Stimulated activated CD4-positive, alpha-beta T cell treated with anti-CD3 and anti-CD28 coated beads, TNF-alpha, amount 100 ng/mL, for 4 hours (primary cell): ENCODE measurements around the gene ACHE.

Experiments used
- DNase-seq, 3 experiments: peaks; one replicate each; pipeline ENCODE4 v3.0.0-alpha.2; 2020; ENCODE audit warnings: low read depth in 3 of 3

The ACHE gene

DNA sequence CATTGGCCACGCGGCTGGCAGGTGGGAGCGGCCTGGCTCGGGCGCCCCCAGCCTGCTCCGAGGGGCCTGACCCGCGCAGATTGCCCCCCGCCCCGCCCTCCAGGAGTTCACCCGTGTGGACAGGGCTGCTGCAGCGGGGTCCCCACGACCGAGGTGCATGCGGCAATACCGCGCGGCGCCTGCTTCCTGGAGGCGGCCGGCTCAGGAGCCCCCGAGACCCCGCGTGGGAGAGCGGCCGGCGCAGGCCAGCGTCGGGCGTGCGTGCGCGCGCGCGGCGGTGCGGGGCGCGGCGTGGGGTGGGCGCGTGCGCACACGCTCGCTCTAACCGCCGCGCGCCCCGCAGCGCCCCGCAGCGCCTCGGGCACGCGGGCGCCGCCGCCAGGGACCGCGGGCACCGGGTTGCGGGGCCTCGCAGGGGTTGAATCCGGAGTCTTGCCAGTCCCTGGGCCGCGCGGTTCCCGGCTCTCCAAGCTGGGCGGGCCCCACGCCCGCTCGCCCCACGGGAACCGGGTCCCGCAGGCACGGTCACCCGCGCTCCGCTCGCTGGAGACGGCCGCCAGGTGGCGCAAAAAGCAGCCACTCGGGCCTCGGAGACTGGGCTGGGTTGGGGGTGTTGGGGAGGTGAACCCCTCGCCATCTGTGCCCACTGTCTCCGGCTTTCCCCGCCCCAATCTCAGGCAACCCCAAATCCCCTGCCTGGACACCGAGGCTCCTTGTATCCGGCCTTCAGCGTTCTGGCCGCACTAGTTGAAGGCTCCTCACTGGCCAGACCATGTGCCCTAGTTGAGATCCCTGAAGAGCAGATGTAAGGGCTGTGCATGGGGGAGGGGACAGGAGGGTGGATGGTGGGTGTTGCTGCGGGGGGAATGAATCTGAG is 1.3 kb upstream of the ACHE start:
- no peak for DNase-seq

DNA sequence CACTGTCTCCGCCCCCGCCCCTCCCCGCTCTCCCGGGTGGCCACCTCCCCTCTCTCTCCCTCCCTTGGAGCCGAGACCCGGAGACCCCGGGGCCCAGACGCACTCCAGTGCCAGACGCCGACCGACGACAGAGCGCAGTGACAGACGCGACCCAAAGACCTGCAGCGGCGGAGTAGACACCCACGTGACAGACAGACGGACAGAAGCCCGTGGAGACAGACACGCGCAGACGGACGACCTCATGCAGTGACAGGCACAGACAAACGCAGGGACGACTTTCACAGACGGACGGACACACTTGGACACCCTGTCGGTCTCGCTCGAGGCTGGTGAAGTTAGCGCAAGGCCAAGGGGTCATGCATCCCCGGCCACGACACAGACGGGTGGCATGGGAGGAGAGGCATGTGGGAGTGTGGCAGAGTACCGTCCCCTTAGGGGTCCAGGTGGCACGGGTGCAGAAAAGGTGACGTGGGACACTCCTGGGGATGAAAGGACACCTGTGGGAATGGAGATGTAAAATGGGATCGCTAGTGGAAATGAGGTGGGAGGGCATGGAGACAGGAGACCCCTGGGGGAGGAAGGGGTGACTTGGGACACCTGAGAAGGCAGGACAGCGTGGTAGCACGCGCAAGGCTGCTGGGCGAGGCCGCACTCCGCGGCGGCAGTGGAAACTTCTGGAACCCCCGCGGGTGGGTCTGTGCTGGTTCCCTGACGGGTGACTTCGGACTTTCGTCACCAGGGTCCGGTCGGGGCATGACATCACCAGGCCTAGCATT is 456 bp upstream of the ACHE start:
- DNase-seq, result no peak

DNA sequence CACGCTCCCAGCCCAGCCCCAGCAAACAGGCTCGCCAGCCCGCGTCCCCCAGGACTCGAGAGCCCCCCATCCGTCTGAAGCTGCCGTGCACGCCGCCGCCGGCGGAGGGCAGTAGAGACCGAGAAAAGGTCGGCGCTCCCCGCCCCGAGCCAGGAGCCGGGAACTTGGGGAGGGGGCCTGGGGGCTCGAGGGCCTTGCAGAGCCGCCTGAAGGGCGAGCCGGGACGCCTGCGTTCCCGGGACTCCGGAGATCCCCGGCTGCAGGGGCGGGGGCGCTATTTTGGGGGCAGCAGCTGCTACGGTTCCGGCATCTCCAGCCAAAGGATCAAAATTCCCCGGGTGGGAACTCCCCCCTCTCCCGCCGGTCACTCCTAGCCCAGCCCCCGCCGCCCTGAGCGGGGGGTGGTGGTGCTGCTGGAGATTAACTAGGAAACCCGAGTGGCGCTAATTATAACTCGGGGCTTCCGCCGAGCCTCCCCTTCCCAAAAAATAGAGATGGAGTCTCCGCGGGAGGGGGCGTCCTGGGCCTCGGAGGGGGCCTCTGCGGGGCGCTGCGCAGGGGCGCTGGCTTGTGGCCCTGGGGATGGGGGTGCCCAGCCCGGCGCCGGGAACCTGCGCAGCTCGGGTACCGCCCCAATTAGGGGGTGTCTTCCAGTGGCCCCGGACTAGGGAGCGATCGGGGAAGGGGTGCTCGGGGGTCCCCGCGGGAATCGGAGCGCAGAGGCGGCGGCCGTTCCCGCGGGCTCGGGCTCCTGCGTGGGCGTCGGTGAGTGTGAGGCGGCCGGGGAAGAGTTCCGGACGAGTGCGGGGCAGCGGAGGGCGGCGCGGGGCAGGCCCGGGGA is 608 bp downstream of the ACHE start:
- peak in 1 of 3 experiments; percentile 39 for DNase-seq

DNA sequence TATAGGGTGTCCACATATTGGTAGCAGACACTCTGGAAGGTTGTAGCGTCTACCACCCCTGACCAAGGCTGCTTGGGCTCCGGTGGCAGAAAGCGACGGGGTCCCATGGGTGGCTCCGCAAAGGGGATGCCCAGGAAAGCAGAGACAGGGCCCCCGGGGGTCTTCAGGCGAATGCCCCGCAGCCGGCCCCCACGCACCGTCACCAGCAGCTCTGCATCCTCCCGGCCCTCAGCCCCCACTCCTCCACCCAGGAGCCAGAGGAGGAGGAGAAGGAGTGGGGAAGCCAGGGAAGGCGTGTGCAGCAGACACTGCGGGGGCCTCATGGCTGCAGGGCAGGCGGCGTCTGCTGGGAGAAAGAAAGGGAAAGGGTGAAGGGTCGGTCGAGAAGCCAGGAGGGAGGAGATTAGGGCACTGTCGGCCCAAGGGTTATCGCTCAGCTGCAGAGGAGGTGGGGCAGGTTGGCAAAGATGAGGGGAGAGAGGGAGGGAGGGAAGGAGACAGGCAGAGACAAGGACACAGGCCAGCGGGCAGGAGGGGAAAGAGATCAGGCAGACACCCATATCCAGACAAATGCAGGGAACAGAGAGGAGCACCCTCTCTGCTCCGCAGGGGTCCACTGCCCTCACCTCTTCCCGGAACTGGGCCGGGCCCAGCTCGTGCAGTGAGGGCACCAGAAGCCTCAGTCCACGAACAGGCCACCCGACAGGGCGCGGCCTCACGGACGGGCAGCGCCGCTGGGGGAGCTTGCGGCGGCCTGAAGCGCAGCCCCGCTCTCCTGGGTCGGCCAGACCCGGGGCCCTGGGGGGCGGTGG is 1.6 kb downstream of the ACHE start:
- no peak for DNase-seq

DNA sequence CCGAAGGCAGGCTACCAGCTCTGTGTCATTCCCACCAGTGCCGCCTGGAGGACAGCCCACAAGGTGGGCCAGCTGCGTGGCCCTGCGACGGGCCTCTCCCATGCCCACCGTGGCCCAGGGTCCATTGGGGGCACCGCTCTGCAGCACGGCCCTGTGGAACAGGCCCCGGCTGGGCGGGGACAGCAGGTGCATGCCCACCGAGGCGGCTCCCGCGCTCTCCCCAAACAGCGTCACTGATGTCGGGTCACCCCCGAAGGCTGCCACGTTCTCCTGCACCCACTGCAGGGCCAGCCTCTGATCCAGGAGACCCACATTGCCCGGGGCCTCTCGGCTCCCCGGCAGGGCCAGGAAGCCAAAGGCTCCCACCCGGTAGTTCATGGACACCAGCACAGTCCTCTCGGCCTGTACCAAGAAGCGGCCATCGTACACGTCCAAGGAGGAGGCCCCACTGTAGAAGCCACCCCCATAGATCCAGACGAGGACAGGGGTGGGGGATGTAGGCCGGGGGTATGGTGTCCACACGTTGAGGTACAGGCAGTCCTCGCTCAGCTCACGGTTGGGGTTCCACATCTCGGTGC is 2.3 kb downstream of the ACHE start:
- DNase-seq, result no peak

DNA sequence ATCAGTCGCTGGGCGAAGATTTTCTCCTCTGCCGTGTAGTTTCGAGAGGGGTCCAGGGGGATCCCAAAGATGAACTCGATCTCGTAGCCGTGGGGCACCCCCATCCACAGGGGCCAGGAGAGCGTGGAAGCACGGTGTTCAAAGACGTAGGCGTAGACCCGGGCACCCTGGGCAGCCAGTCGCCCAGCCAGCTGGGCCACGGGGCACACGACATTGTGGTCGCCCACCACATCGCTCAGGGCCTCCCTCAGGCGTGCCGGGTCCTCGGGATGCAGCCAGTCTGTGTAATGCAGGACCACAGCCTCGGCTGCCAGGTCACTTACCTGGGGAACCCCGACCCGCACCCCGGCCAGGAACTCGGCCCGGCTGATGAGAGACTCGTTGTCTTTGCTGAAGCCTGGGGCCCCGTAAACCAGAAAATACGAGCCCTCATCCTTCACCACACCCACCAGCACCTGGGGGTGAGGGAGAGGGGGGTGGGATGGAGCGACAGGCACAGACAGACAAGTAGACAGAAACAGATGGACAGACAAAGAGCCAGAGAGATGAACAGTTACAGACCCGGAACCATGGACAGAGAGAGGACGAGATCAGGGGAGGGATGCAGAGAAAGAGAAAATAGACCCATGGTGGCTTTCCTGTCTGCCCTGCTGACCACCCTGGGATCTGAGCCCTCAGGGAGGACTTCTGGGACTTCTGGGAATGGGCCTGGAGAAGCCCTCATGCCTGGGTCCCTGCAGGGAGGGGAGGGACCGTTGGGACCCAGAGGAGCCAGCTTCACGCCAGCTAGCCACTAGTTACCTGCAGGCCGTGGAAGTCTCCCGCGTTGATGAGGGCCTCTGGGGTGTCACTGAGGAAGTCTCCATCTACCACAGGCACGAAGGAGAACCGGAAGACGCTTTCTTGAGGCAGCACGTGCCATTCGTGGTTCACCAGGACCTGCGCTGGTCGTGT is 3.0 kb downstream of the ACHE start:
- DNase-seq, result no peak

DNA sequence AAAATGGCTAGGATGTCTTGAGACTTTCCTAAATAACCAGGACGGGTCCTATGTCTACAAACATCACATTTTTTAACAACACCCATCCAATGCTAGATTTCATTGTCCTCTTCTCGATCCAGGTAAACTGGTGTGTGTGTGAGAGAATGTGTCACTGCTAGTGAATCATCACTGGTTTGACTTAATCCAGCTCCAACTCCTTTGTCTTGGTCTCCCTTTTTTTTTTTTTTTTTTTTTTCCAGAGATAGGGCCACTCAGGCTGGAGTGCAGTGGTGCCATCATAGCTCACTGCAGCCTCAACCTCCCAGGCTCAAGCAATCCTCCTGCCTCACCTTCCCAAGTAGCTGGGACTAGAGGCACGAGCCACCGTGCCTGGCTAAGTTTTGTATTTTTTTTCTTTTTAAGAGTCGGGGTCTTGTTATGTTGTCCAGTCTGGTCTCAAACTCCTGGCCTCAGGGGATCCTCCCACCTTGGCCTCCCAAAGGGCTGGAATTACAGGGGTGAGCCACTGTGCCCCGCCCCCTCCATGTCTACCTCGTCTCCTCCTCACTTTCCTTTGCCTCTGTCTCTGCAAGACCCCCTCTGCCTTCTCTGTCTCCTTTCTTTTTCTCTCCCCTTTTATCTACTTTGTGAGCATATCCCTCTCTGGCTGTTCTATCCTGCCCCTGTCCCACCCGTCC is 4.0 kb downstream of the ACHE start:
- no peak for DNase-seq

DNA sequence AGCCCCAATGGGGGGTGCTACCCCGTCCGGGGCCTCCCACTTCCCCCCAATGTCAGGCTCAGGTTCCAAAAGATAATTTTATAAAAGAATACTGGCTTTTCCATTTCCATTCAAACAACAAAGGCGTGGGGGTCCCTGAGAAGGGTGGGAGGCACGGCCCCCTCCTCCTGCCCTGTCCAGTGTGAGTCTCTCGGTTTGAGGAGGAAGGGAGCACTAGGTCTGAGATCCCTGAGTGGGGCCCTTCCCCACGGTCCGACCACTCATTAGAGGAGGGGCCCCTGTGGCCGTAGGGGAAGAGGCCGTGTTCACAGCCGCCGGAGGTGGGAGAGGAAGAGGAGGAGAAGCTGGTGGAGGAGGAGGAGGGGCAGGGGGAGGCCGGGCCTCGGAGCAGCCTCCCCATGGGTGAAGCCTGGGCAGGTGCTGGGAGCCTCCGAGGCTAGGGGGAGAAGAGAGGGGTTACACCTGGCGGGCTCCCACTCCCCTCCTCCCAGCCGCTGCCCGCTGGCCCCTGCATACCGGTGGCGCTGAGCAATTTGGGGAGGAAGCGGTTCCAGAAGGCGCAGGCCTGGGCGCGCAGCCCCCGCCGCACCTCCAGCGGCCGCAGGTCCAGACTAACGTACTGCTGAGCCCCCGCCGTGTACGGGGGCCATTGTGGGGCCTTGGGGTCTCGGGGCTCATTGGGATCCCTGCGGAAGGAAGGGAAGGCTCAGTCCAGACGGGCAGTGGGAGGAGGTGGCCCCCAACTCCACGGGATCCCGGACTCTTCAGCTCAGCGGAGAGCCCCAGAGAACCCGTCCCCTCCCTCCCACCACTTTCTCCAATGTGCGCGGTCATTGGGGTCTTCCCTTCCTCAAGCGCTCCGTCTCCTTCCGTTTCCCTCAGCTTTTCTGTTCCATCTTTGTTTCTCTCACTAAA is 4.8 kb downstream of the ACHE start:
- no peak for DNase-seq

DNA sequence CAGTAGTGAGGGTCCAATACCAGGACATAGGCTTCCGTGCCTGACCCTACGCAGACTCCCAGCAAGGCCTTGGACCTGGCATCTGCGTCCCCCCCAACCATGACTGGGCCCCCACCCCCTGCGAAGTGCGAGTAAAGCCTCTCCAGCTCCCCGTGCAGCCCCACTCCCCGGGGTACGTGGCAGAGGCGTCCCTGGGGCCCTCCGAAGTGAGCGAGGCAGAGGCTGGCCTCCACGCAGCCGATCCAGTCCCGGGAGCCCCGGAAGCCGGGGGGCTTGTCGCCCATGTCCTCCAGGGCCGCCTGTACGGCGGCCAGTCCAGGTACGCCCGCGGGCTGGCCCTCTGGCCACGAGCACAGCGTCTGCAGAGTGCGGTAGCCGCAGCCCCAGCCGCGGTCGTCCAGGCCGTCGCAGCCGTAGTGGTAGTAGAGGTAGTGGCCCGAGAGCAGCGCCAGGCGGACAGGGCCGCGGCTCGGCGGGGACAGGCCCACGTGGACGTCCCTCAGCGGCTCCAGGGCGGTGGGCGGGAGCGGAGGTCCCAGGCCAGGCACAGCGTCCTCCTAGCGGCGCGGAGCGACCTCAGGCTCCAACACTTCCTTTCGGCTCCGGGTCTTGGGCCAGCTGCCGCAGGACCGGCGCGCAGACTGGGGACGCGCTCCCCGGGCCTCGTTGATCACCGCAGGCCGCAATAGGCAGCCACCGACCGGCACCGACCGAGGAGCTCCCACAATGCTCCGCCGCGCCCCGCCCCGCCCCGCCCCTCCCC is 6.5 kb downstream of the ACHE start, which contains the start of gene UFSP1:
TSS of gene UFSP1 (minus strand) at position 728 of the 763 bp plus-strand sequence. CDS start at position 284, 444 bp downstream.
- DNase-seq, result no peak

DNA sequence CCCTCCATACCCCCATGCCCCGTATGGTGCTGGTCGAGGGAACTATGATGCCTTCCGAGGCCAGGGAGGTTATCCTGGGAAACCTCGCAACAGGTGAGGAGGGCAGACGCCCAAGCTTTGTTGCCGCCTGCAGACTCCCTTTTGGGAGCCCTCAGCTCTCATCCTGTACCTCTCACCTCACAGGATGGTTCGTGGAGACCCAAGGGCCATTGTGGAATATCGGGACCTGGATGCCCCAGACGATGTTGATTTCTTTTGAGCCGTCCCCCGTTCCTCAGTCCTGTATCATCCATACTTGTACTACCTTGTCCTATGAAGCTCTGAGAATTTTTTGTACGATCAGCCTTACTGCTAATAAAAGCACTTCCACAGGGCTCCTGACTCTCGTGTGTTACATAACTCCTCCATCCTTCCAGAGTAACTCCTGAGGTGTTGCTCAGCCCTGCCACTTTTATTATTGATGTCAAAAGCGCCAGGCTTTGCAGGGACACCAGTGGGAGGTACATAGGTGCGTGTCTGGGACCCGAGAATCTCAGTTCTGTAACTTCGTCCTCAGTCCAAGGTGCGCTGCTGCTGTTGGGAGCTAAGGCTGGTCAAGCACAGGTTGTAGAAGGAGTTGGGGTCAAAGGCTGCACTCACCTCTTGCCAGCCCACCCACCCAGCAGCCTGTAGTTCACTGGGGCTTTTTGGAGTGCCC is 7.2 kb downstream of the ACHE start:
- DNase-seq, result no peak

DNA sequence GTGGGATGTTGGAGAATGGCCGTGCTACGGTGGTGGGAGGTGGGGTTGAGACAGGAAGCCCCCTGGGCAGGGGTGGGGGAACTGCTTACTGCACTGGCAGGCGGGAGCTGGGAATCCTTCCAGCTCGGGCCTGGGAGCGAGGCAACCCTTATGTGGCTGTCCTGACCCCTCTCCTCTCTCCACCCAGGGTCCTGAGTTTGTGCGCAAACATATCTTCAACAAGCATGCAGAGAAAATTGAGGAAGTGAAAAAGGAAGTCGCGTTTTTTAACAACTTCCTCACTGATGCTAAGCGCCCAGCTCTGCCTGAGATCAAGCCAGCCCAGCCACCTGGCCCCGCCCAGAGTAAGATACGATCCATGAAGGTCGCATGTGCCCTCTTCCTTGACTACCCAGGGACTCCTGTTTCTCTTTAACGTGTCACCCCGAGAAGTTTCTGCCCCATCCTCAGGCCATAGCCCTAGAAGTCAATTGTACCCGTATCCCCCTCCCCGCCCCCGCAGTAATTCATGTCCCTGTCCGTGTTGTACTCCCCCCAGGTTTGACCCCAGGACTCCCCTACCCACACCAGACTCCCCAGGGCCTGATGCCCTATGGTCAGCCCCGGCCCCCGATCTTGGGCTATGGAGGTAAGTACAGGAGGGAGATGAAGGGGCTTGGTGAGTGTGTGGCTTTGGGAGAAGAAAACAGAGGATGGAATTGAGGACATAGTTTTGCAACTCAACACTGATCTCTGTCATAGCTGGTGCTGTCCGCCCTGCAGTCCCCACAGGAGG is 8.0 kb downstream of the ACHE start:
- no peak for DNase-seq

DNA sequence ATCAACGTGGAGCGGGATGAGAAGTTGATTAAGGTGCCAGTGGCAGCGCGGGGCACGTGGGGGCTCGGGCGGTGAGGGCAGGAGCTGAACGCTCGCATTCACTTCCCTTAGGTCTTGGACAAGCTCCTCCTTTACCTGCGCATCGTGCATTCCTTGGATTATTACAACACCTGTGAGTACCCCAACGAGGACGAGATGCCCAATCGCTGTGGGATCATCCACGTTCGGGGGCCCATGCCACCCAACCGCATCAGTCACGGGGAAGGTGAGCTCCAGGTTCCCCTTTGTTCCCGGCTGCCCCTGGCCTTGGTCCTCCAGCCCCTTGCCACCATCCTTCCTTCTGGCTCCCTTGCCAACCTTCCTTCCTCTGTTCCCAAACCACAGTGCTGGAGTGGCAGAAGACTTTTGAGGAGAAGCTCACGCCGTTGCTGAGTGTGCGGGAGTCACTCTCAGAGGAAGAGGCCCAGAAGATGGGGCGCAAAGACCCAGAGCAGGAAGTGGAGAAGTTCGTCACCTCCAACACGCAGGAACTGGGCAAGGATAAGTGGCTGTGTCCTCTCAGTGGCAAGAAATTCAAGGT is 8.7 kb downstream of the ACHE start:
- DNase-seq, result no peak

DNA sequence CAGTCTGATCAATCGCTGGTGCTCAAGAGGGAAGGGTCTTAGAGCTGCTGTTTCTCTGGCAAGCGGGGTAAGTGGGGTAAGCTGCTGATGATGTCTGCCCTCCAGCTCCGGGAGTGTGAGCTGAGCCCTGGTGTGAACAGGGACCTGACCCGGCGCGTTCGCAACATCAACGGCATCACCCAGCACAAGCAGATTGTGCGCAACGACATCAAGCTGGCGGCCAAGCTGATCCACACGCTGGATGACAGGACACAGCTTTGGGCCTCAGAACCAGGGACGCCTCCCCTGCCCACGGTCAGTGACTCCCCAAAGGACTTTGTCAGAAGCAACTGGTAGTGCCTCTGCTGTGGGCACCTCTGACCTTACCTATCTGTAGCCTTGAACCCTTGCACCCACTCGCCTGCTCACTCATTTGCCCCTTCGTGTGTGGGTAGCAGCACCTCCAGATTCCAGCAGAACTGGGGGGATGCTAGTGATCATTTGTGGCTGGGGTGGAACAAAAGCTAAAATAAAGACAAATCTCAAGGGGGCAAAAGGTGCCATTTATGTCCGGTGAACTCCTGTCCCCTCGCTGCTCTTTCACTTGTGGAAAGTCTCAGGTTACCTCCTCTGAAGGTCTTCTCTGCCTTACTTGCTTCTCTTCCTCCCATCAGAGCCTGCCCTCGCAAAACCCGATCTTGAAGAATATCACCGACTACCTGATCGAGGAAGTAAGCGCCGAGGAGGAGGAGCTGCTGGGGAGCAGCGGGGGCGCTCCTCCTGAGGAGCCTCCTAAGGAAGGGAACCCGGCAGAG is 9.3 kb downstream of the ACHE start:
- DNase-seq, result no peak

DNA sequence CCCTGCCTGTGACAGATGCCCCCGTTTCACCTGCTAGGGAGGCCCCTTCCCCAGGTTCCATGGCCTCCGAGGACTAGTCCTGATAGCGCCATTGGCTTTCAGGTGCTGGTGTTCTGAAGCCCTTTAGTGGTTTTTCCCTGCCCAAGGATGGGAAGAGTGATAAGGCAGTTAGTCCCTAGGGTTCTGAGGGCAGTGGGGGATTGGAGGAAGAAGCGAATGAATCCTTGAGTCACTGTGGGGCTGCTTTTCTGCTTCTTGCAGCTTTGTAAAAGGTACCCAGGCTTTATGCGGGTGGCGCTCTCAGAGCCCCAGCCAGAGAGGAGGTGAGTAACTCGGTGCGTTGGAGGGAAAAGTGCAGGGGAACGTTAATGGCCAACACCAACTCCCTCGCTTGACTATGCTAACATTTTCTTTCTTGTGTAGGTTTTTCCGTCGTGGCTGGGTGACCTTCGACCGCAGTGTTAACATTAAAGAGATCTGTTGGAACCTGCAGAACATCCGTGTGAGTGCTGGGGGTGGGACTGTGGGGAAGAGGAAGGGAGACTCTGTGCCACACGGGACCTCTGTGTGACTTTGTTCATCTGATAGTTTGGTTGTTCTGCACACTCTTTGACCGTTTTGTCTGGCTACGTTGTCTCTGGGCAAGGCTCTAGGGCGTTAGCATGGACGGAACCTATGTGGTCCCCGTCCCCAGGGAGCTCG is 10.1 kb downstream of the ACHE start:
- no peak for DNase-seq
